GM23338 (cell line): ENCODE data around the gene CD2BP2. TPM values are rescaled to one million over a fixed set of nuclear protein-coding genes. Genes with fewer than 3 reads are reported as not detected.

Experiments
- ATAC-seq: fragments of 200-7000 bp; cut with Tn5 transposase; 3 replicates; pipeline ENCODE4 v1.9.1; 2020
- DNase-seq: peaks from one replicate; pipeline ENCODE4 v3.0.0-alpha.2; 2015; ENCODE audit warnings: low spot score
- H2AFZ ChIP-seq: fragments of 200-600 bp; sonication (generic); 2 replicates; pipeline ENCODE4 v1.8.0; 2016; ENCODE audit warnings: antibody characterized with exemption, mild to moderate bottlenecking, moderate library complexity
- H3F3A ChIP-seq: fragments of 200-600 bp; sonication (generic); replicated peaks from 2 replicates; pipeline ENCODE4 v1.8.0; 2017; ENCODE audit warnings: antibody characterized with exemption, mixed run types, low read depth
- H3K27ac ChIP-seq: fragments of 200-600 bp; sonication (generic); 2 replicates; pipeline ENCODE4 v1.6.1; 2016; ENCODE audit warnings: low read depth
- H3K27me3 ChIP-seq: fragments of 200-600 bp; sonication (generic); 2 replicates; pipeline ENCODE4 v1.8.0; 2016; ENCODE audit warnings: mild to moderate bottlenecking, mixed run types, moderate library complexity; ENCODE audit not compliant: insufficient read depth
- H3K36me3 ChIP-seq: fragments of 200-600 bp; sonication (generic); 2 replicates; pipeline ENCODE4 v1.8.0; 2016; ENCODE audit warnings: mild to moderate bottlenecking; ENCODE audit not compliant: insufficient read depth
- H3K4me1 ChIP-seq: fragments of 200-600 bp; sonication (generic); 2 replicates; pipeline ENCODE4 v1.8.0; 2016; ENCODE audit warnings: mild to moderate bottlenecking, moderate library complexity; ENCODE audit not compliant: insufficient read depth
- H3K4me2 ChIP-seq: fragments of 200-600 bp; sonication (generic); 2 replicates; pipeline ENCODE4 v1.7.1; 2017; ENCODE audit warnings: mixed run types
- H3K4me3 ChIP-seq: fragments of 200-600 bp; sonication (generic); 2 replicates; pipeline ENCODE4 v1.6.1; 2016; ENCODE audit warnings: mixed run types
- H3K79me2 ChIP-seq: fragments of 200-600 bp; sonication (generic); replicated peaks from 2 replicates; pipeline ENCODE4 v1.8.0; 2017; ENCODE audit warnings: mild to moderate bottlenecking; ENCODE audit not compliant: insufficient read depth
- H3K9me2 ChIP-seq: fragments of 200-600 bp; sonication (generic); 2 replicates; pipeline ENCODE4 v1.8.0; 2017; ENCODE audit not compliant: insufficient read depth
- H4K20me1 ChIP-seq: fragments of 200-600 bp; sonication (generic); replicated peaks from 2 replicates; pipeline ENCODE4 v1.8.0; 2017; ENCODE audit warnings: mild to moderate bottlenecking; ENCODE audit not compliant: insufficient read depth
- H3K27ac Mint-ChIP-seq: 2 replicates; pipeline ENCODE4 v1.8.0; 2020; ENCODE audit warnings: inconsistent platforms, mild to moderate bottlenecking, moderate library complexity, mixed read lengths
- H3K27me3 Mint-ChIP-seq: 3 replicates; pipeline ENCODE4 v1.8.0; 2022; ENCODE audit warnings: low read depth, mild to moderate bottlenecking, moderate library complexity, mixed read lengths, inconsistent platforms; ENCODE audit not compliant: insufficient read depth, poor library complexity
- H3K36me3 Mint-ChIP-seq: 3 replicates; pipeline ENCODE4 v1.8.0; 2021; ENCODE audit warnings: low read depth, mild to moderate bottlenecking, inconsistent platforms, moderate library complexity, mixed read lengths
- H3K4me1 Mint-ChIP-seq: 3 replicates; pipeline ENCODE4 v1.8.0; 2020; ENCODE audit warnings: mild to moderate bottlenecking, inconsistent platforms, mixed read lengths
- H3K4me3 Mint-ChIP-seq: 3 replicates; pipeline ENCODE4 v1.8.0; 2021; ENCODE audit warnings: moderate library complexity, mild to moderate bottlenecking, inconsistent platforms, mixed read lengths
- H3K9me3 Mint-ChIP-seq: 3 replicates; pipeline ENCODE4 v1.8.0; 2020; ENCODE audit warnings: moderate library complexity, mild to moderate bottlenecking, inconsistent platforms, mixed read lengths
- CREB1 ChIP-seq: fragments of 250-450 bp; sonication (Bioruptor Pico); IDR thresholded peaks from 2 replicates; pipeline ENCODE4 v1.5.0; 2020; ENCODE audit warnings: low read depth, mild to moderate bottlenecking, moderate library complexity
- EZH2 ChIP-seq: fragments of 200-600 bp; sonication (generic); IDR thresholded peaks from one replicate; pipeline ENCODE4 v1.8.0; 2017; ENCODE audit warnings: antibody characterized with exemption, mild to moderate bottlenecking, low read depth; ENCODE audit not compliant: unreplicated experiment
- EZH2phosphoT487 ChIP-seq: fragments of 200-600 bp; sonication (generic); IDR thresholded peaks from one replicate; pipeline ENCODE4 v1.8.1; 2018; ENCODE audit warnings: antibody characterized with exemption; ENCODE audit not compliant: unreplicated experiment
- JUNB ChIP-seq: IDR thresholded peaks from one replicate; pipeline ENCODE4 v1.6.1; 2016; ENCODE audit warnings: antibody characterized with exemption; ENCODE audit not compliant: unreplicated experiment
- NANOG ChIP-seq: IDR thresholded peaks from 2 replicates; pipeline ENCODE4 v1.6.1; 2016; ENCODE audit warnings: antibody characterized with exemption, borderline replicate concordance
- STAT1 ChIP-seq: IDR thresholded peaks from one replicate; pipeline ENCODE4 v1.6.1; 2016; ENCODE audit warnings: antibody characterized with exemption; ENCODE audit not compliant: unreplicated experiment
- ZNF114 ChIP-seq: fragments of 250-450 bp; sonication (Bioruptor Pico); IDR thresholded peaks from 2 replicates; pipeline ENCODE4 v1.5.0; 2020; ENCODE audit warnings: mild to moderate bottlenecking, moderate library complexity
- polyA plus RNA-seq: library from polyadenylated mRNA; unstranded; fragments of >200 nt; fragmentation: Nextera tagmentation; extraction: Ambion mirVana; gene quantifications from 2 replicates; pipeline ENCODE4 v1.2.1, GENCODE V29; 2016
- total RNA-seq: library from RNA; depleted of rRNA; stranded (reverse); fragments of >200 nt; shearing (Covaris generic); gene quantifications from 2 replicates; pipeline ENCODE4 v1.2.3, GENCODE V29; 2014
- TF ChIP-seq, protein P1 (sequence below): fragments of 250-450 bp; sonication (Bioruptor Pico); IDR thresholded peaks from 2 replicates; pipeline ENCODE4 v1.5.0; 2020; ENCODE audit warnings: mild to moderate bottlenecking, moderate library complexity

The CD2BP2 gene
- total and polyA plus RNA-seq, 2 experiments from 2014 or later, result 23.1 to 38.7 TPM

DNA sequence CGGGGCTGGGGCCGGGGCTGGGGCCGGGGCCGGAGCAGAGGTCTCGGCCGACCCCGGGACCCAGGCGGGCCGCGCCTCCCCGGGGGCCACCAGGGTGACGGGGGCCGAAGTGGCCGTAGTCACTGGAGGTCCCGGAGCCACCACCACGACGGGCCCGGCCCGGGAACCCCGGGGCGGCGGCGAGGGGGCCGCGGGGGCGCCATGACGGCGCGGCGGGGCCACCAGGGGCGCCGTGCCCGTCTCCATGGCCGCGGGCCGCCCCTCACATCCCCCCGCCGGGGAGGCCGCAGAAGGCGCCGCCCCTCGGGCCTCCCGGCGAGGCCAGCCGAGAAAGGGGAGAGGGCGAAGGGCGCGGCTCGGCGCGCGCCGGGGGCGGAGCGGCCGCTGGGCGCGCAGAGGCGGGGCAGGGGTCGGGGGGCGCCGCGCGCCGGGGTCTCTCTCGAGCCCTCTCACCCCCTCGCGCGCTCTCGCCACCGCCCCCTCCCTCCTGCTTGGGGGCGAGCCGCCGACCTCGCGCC, 14.9 kb upstream of the CD2BP2 start:
- no peak for DNase-seq
- no peaks in the 10 kb centered on the region for H3K9me3 Mint-ChIP-seq
- H3K27me3 ChIP-seq, result no peaks in the 10 kb centered on the region
- no peak for TF ChIP-seq ZNF114 (CRISPR knock-in tag)
- TF ChIP-seq JUNB, result no peak
- no peak for TF ChIP-seq EZH2
- no peak for TF ChIP-seq EZH2phosphoT487
- TF ChIP-seq, protein P1, sequence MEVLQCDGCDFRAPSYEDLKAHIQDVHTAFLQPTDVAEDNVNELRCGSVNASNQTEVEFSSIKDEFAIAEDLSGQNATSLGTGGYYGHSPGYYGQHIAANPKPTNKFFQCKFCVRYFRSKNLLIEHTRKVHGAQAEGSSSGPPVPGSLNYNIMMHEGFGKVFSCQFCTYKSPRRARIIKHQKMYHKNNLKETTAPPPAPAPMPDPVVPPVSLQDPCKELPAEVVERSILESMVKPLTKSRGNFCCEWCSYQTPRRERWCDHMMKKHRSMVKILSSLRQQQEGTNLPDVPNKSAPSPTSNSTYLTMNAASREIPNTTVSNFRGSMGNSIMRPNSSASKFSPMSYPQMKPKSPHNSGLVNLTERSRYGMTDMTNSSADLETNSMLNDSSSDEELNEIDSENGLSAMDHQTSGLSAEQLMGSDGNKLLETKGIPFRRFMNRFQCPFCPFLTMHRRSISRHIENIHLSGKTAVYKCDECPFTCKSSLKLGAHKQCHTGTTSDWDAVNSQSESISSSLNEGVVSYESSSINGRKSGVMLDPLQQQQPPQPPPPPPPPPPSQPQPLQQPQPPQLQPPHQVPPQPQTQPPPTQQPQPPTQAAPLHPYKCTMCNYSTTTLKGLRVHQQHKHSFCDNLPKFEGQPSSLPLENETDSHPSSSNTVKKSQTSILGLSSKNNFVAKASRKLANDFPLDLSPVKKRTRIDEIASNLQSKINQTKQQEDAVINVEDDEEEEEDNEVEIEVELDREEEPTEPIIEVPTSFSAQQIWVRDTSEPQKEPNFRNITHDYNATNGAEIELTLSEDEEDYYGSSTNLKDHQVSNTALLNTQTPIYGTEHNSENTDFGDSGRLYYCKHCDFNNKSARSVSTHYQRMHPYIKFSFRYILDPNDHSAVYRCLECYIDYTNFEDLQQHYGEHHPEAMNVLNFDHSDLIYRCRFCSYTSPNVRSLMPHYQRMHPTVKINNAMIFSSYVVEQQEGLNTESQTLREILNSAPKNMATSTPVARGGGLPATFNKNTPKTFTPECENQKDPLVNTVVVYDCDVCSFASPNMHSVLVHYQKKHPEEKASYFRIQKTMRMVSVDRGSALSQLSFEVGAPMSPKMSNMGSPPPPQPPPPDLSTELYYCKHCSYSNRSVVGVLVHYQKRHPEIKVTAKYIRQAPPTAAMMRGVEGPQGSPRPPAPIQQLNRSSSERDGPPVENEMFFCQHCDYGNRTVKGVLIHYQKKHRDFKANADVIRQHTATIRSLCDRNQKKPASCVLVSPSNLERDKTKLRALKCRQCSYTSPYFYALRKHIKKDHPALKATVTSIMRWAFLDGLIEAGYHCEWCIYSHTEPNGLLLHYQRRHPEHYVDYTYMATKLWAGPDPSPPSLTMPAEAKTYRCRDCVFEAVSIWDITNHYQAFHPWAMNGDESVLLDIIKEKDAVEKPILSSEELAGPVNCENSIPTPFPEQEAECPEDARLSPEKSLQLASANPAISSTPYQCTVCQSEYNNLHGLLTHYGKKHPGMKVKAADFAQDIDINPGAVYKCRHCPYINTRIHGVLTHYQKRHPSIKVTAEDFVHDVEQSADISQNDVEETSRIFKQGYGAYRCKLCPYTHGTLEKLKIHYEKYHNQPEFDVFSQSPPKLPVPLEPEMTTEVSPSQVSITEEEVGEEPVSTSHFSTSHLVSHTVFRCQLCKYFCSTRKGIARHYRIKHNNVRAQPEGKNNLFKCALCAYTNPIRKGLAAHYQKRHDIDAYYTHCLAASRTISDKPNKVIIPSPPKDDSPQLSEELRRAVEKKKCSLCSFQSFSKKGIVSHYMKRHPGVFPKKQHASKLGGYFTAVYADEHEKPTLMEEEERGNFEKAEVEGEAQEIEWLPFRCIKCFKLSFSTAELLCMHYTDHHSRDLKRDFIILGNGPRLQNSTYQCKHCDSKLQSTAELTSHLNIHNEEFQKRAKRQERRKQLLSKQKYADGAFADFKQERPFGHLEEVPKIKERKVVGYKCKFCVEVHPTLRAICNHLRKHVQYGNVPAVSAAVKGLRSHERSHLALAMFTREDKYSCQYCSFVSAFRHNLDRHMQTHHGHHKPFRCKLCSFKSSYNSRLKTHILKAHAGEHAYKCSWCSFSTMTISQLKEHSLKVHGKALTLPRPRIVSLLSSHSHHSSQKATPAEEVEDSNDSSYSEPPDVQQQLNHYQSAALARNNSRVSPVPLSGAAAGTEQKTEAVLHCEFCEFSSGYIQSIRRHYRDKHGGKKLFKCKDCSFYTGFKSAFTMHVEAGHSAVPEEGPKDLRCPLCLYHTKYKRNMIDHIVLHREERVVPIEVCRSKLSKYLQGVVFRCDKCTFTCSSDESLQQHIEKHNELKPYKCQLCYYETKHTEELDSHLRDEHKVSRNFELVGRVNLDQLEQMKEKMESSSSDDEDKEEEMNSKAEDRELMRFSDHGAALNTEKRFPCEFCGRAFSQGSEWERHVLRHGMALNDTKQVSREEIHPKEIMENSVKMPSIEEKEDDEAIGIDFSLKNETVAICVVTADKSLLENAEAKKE (CRISPR knock-in tag), result no peak
- TF ChIP-seq STAT1, result no peak
- TF ChIP-seq CREB1 (CRISPR knock-in tag), result no peak
- TF ChIP-seq NANOG, result no peak
- no peak overlapping the region for H2AFZ ChIP-seq
- no peaks in the 10 kb centered on the region for H3K36me3 ChIP-seq
- H3K36me3 Mint-ChIP-seq, result peaks cover 9% of the 10 kb centered on the region; the same call in 2 of the 3 replicates
- no peak for ATAC-seq
- H3K27ac ChIP-seq, result no peak overlapping the region
- H3K27ac Mint-ChIP-seq, result no peak overlapping the region
- peak overlapping the region; percentile 74; the same call in 2 of the 3 replicates for H3K4me3 Mint-ChIP-seq
- peaks cover 19% of the 10 kb centered on the region for H3K27me3 Mint-ChIP-seq
- H3K79me2 ChIP-seq, result peaks cover 37% of the 10 kb centered on the region
- no peaks in the 10 kb centered on the region for H3F3A ChIP-seq
- H3K4me1 ChIP-seq, result peaks cover 11% of the 10 kb centered on the region
- H3K4me1 Mint-ChIP-seq, result peaks cover 33% of the 10 kb centered on the region
- H3K4me2 ChIP-seq, result peak overlapping the region; percentile 98
- H4K20me1 ChIP-seq, result peaks cover 10% of the 10 kb centered on the region; the same call in 1 of the 2 replicates
- peak overlapping the region; percentile 85 for H3K4me3 ChIP-seq
- H3K9me2 ChIP-seq, result no peaks in the 10 kb centered on the region
